GM06990 (cell line): ENCODE data around the gene NRCAM.

Experiments
- DNase-seq: peaks from one replicate; pipeline ENCODE4 v3.0.0-alpha.2; 2011; ENCODE audit not compliant: insufficient read length; ENCODE audit errors: extremely low read depth
- H3K27me3 ChIP-seq: replicated peaks from 2 replicates; pipeline ENCODE4 v1.6.0; 2011; ENCODE audit warnings: low read length; ENCODE audit not compliant: control insufficient read depth, insufficient read depth
- H3K36me3 ChIP-seq: 2 replicates; pipeline ENCODE4 v1.5.1; 2011; ENCODE audit warnings: low read length; ENCODE audit not compliant: control insufficient read depth, insufficient read depth
- H3K4me3 ChIP-seq: replicated peaks from 2 replicates; pipeline ENCODE4 v1.5.1; 2011; ENCODE audit warnings: low read depth, mild to moderate bottlenecking, control low read depth, low read length
- TF ChIP-seq, protein P1 (sequence below): IDR thresholded peaks from 2 replicates; pipeline ENCODE4 v1.5.1; 2011; ENCODE audit warnings: low read length, control low read depth, mild to moderate bottlenecking, inconsistent platforms; ENCODE audit not compliant: insufficient read depth, poor library complexity, severe bottlenecking

The NRCAM gene

DNA sequence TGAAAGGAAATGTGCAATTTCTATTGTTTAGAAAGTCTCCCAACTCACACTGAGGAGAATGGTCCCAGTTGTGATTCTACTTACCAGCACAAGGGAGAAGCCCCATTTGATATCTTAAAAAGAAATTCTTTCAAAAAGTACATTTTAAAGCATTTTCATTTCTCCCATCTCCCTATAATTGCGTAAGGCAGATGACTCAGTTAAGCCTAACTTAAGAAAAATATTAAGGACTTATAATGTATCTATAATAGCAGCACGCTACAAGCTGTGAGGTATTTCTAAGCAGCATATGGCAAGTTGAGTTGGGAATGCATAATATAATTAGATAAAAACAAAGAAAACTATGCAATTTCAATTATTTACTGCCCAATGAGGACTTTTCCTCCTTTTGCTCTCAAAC, 8.5 kb upstream of the NRCAM start:
- TF ChIP-seq, protein P1, sequence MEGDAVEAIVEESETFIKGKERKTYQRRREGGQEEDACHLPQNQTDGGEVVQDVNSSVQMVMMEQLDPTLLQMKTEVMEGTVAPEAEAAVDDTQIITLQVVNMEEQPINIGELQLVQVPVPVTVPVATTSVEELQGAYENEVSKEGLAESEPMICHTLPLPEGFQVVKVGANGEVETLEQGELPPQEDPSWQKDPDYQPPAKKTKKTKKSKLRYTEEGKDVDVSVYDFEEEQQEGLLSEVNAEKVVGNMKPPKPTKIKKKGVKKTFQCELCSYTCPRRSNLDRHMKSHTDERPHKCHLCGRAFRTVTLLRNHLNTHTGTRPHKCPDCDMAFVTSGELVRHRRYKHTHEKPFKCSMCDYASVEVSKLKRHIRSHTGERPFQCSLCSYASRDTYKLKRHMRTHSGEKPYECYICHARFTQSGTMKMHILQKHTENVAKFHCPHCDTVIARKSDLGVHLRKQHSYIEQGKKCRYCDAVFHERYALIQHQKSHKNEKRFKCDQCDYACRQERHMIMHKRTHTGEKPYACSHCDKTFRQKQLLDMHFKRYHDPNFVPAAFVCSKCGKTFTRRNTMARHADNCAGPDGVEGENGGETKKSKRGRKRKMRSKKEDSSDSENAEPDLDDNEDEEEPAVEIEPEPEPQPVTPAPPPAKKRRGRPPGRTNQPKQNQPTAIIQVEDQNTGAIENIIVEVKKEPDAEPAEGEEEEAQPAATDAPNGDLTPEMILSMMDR = no peak
- no peak for DNase-seq
- Histone ChIP-seq H3K36me3 (no peaks in the 10 kb centered on the region), H3K4me3 (no peak overlapping the region), H3K27me3 (peaks cover 1% of the 10 kb centered on the region; the same call in 1 of the 2 replicates)

GRCh38 chr7:108463613-108464012, 7.4 kb upstream of the NRCAM start:
- peaks cover 1% of the 10 kb centered on the region; the same call in 1 of the 2 replicates for H3K27me3 ChIP-seq
- TF ChIP-seq, protein P1 = no peak
- H3K4me3 ChIP-seq = no peak overlapping the region
- no peak for DNase-seq
- H3K36me3 ChIP-seq = no peaks in the 10 kb centered on the region

GRCh38 chr7:108461840-108462239, 5.6 kb upstream of the NRCAM start:
- TF ChIP-seq, protein P1 = no peak
- H3K27me3 ChIP-seq = peaks cover 1% of the 10 kb centered on the region; the same call in 1 of the 2 replicates
- no peak overlapping the region for H3K4me3 ChIP-seq
- no peaks in the 10 kb centered on the region for H3K36me3 ChIP-seq
- DNase-seq = no peak

DNA sequence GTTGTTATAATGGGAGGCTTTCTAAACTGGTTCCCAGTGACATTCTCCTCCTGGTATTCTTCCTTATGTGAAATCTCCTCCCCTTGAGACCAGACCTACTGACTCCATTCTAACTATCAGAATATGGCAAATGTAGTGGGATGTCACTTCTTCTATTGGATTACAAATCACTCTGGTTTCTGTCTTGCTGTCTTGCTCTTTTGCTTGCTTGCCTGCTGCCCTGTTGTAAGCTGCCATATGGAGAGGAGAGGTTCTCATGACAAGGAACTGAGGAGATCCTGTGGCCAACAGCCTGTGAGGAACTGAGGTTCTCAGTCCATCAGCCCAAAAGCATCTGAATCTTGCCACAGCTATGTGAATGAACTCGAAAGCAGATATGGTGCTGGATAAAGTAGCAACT, 4.7 kb upstream of the NRCAM start:
- H3K4me3 ChIP-seq = no peak overlapping the region
- no peak for DNase-seq
- no peaks in the 10 kb centered on the region for H3K36me3 ChIP-seq
- TF ChIP-seq, protein P1 = no peak
- H3K27me3 ChIP-seq = peaks cover 1% of the 10 kb centered on the region; the same call in 1 of the 2 replicates

GRCh38 chr7:108459922-108460551, 3.8 kb upstream of the NRCAM start:
- peaks cover 1% of the 10 kb centered on the region for H3K27me3 ChIP-seq
- TF ChIP-seq, protein P1 = peak; percentile 65
- DNase-seq = no peak

DNA sequence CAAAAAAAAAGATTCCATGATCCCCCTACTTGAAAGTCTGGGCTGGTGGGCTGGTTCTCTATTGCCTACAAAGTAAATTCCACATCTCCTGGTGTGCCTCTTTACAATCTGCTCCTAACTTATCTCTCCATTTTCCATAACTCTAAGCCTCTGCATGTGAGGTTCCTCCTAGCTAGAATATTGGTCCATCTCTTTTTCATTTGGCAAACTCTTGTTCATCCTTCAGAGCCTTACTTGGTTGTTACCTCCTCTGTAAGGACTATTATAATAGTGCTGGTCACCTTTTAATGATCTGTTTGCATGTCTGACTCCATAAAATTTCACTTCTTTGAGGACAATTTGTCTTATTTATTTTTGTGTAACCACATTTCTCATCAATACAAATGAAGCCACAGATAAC, 1.6 kb upstream of the NRCAM start:
- Histone ChIP-seq H3K36me3 (no peaks in the 10 kb centered on the region), H3K4me3 (no peak overlapping the region), H3K27me3 (peaks cover 3% of the 10 kb centered on the region)
- TF ChIP-seq, protein P1 = no peak
- no peak for DNase-seq

More at GRCh38 chr7:108459922-108460551, 3.8 kb upstream of the NRCAM start:
- Histone ChIP-seq H3K4me3 (no peak overlapping the region), H3K36me3 (no peaks in the 10 kb centered on the region)
